HG02870 (cell line): ENCODE data around the gene CEP295NL.
"Not testable (repeated sequence)": the region's sequence is repeated elsewhere in the genome, so short reads cannot be mapped to it uniquely, and the experiment has no call there.

Experiments used
- ATAC-seq: cut with Tn5 transposase; IDR thresholded peaks from one replicate; pipeline ENCODE4 v1.9.1; 2021; ENCODE audit warnings: mild to moderate bottlenecking, moderate library complexity; ENCODE audit not compliant: unreplicated experiment

The CEP295NL gene

DNA sequence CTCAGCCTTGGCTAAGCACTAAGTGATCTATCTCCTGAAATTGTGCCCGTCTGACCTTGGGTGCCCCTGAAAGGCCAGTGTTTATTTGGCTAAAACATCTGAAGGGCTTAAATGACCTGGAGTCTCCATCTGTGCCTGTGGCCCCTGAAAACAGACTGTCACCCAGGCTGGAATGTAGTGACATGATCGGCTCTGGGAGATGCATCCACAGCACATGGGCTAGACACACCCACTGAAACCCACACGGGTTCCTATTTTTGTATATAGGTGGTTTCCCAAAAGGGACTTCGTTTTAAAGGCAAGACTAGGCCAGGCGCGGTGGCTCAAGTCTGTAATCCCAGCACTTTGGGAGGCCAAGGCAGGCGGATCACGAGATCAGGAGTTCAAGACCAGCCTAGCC lies 13.5 kb downstream of the CEP295NL start:
- no peak for ATAC-seq

DNA sequence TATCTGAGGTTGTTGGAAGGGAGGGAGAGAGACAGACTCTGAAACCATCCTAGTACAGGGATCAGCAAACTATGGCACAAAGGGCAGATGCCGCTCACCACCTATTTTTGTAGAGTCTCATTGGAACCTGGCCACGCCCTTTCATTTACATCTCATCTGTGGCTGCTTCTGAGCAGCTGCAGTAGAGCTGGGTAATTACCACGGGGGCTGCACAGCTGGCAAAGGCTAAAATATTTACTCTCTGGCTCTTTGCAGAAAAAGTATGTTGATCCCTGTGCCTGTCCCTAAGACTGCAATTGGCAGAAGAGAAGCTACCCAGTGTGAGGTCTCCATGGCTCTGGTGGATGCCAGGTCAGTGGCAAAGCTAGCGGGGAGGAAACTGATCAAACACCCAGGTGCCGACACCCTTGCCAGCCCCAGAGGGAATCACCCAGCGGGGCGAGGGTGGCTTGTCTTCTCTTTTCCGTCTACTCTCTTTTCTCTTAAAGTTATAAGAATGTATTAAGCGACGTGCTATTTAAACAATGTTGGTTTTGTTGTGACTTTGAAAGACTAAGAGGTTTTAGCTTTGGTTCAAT lies 14.0 kb downstream of the CEP295NL start:
- ATAC-seq, result no peak

DNA sequence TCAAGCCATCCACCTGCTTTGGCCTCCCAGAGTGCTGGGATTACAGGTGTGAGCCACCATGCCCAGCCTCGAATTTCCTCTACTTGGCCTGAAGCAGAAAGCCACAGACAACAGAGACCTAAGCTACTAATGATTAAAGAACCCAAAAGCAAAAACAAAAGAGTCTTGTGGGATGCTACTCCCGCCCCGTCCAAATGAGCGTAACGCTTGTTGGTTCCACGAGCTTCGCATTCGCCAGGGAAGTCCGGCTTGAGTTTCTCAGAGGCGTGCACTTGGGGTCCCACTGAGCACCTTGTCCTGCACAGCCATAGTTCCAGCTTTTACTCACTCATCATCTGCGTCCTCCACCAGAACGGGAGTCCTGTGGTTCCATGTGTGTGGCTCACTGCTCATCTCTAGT lies 16.0 kb downstream of the CEP295NL start:
- ATAC-seq, result no peak

DNA sequence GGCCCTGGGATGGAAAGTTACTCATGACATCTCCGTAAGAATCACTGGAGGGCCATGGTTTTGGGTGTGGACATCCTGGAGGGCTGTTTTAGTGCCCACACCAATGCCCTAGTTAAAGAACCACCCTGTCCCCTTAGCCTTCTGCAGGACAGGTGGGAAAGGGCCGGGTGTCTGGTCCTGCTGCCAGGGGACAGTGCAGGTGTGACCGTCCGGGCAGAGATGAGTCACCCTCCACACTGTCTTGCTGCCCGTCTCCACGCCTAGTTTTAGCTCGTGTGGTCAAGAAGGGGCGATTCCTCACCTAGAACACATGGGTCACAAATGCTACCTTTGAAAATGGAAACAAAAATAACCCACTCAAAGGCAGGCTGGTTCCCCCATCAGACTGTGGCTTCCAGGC lies 17.0 kb downstream of the CEP295NL start:
- ATAC-seq, result no peak

DNA sequence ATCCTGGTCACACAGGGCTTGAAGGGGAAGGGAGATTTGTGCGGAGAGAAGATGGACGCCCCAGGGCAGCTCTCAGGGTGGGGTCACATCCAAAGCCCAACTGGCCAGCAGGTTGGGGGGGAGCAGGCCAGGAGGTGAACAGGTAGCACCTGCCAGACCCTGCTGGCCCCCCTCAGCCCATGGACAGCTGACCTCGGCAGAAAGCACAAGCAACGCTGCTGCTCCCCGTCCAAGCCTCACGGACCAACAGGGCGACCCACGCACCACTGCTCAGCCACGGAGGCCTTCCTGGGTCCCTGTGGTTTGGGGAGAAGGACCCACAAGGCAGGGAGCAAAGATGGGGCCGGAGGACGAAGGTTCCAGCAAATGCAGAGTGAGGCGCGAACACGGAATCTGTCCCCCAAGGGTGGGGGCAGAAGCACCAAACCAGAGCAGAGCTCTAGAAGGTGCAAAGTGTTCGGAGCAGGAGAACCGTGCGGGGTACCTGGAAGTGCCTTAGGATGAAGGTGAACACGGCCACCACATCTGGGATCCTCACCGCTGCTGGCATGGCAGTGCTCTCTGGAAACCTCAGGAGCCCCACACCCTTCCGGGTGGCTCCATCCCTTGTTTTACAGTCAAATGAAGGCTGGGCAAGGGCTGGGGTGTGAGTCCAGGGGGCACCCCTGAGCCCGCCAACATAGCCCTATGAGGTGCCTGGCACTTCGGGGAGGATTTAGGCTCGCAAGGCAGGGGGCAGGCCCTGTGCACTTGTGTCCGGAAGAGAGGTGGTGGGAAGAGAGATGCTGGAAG lies 17.9 kb downstream of the CEP295NL start:
- no peak for ATAC-seq

DNA sequence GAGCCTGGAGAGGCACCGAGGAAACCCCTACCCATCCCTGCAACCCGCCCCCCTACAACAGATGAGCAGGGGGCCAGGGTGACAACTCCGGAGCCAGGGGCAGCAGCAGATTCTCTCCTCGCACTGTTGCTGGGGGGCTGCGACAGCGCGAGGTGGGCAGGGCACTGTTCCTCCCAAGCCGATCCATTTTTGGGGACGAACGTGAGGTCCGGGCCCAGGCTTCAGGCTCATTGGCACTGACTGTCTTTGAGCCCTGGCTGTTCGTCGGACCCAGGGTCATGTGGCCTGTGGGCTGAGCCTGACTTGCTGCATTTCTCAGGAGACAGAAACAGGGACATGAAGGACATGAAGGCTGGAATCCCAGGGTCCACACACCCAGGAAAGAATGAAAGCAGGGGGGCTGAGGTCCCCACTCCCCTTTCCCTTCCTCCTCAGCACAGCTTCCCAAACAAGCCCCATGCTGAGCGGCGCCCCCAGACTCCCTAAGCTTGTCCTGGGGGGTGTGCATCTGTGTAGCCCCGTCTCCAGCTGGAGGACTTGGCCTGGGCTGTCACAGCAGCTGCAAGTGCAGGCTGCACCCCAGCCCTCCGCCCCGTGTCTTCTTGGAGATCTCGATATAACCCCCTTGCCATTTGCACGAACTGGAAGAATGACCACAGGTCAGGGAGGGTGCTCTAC lies 18.7 kb downstream of the CEP295NL start:
- no peak for ATAC-seq

DNA sequence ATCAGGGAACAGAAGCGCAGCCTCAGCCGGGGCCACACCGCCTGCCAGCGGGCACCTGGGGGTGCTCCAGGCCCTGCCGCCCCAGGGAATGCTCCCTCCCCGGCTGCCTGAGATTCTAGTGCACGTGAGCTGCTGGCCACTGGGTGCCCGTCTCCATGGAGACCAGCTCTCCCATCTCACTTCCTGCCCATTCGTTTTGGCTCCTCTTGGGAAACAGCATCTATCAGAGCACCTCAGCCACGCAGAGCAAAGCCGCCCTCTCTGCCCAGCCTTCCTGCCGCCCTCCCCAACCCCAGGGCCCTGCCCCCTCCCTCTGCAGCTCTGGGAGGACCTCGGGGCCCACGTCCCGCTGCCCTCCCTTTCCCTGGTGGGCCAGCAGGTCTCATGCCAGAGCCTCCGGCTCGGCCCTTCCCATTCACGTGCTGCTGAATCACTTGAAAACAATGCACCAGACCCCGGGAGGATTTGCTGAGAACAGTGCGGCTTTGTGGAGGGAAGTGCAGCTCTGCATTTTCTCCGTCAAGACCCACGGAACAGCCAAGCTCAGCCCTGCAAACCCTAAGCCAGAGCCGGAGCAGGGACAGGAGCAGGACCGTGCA lies 19.4 kb downstream of the CEP295NL start:
- ATAC-seq, result no peak

DNA sequence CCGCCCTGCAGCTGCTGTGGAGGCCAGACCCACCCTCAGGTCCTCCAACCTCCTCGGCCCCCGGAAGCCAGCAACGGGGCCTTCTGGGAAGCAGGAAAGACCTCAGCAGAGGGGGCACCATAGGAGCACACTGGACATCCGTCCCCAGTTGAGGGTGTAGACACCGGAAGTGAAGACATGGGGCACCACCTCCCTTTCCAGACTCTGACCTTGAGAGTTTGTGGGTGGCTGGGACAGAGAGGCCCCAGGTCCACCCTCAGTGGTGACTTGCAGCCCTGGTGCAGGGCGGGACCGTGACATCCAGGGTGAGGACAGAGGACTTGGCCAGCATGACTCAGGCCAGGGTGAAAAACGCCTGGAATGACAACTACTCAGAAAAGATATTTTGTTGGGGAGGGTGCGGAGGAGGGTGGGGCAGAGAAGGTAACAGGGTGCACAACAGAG lies 19.9 kb downstream of the CEP295NL start:
- no peak for ATAC-seq

DNA sequence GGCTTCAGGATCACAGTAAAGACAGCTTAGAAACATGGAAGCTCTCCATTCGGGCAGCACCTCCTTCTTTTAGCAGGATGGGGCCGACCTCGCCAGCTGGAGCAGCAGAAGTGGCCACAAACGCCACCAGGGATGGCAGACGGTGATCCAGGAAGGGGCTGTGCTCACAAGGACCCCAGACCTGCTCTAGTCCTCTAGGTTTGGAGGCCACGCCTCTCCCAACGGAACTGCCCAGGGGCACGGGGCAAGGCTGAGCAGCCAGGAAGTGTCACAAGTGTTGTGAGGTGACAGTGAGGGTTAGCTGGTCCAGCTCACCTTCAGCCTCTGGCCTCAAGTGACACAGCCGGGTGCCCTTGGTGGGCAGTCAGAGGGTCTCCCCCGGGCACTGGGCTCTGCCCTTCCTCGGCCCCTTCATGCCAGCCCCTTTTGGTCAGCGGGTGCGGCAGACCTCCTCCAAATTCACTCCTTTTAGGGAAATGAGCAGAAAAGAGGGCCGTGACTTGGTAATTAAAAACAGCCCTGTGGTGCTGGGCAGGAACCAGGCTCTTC lies 20.4 kb downstream of the CEP295NL start:
- no peak for ATAC-seq

DNA sequence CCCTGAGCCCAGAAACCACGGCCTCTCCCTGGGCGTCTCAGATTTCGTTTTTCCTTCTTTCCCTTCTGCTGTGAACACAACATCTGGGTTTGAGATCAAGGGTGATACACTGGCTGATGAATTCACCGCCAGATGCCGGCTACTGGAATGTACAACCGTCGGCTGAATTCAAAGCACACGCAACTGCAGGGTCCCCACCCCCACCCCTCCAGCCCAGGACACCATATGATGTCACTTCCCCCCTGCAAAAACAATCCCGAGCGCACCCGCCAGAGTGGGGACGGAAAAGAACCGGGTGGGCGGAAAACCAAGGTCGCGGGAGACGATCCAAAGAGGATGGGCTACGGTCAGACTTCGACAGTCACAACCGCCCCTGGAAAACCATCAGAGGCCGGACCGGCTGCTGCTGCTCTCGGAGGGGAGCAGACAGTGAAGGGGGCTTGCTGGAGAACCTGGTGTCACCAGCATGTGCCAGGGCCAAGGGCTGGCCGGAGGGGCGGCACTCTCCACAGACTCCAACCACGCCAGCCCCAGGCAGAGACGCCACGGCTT lies 23.3 kb downstream of the CEP295NL start:
- ATAC-seq, result no peak

DNA sequence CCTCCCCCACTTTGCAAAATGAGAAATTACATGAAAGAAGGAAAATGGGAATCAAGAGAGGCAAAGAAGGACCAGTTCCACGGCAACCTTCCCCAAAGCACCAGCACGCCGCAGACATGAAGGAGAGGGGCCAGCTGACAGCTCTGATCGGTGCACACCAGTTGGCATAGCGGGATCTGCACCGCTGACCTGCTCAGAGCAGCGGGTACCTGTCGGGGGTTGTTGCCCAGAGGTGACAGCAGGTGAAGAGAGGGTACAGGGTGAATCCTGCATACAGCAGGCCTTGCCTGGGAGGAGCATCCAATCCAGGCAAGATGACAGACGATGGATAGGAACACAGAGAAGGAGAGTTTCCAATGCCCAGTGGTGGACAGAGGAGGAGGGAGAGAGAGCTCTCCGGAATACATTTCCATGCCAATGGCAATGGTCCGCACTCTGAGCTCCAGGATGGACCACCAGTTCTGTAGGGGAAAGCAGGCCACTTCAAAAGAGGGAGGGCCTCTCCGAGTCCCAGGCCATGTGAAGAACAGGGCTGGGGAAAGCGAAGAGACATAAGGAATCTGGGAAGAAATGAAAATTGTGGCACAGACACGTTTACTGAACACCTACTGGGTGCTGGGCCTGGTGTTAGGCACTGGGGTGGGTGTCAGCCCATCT lies 24.0 kb downstream of the CEP295NL start:
- no peak for ATAC-seq

DNA sequence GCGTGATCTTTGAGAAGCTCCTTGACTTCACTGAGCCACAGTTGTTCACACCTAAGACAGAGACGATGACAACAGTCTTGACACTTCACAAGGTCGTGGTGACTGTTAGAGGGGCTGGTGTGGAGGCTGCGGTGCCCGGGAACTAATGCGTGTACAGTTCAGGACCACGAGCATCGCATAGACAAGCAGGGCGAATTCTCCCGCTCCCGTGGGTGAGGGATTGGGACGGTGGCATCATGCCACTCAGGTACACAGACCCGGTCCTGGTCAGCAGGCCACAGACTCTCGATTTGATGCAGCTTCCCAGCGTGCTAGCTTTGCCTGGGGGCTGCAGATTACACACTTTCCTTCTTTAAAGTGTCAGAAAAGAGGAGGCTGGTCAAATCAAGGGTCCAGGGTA lies 24.7 kb downstream of the CEP295NL start:
- ATAC-seq, result no peak

DNA sequence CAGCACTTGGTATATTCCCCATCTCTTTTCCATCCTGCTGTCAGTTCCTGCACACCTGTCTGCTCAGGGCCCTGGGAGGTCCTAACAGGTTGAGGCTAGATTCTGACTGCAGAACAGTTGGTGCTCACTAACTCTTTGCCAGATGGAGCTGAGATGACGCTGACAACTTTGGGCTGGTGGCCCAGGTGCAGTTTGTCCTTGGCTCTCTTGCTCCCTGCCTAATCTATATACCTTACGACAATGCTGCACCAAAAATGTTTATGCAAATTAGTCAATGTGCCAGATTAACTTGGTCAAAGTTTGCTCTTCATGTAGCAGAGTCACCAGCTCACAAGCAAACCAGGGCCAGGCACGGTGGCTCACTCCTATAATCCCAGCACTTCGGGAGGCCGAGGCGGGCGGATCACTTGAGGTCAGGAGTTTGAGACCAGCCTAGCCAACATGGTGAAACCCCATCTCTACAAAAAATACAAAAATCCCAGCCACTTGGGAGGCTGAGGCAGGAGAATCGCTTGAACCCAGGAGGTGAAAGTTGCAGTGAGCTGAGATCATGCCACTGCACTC lies 26.0 kb downstream of the CEP295NL start:
- not testable (repeated sequence) for ATAC-seq

DNA sequence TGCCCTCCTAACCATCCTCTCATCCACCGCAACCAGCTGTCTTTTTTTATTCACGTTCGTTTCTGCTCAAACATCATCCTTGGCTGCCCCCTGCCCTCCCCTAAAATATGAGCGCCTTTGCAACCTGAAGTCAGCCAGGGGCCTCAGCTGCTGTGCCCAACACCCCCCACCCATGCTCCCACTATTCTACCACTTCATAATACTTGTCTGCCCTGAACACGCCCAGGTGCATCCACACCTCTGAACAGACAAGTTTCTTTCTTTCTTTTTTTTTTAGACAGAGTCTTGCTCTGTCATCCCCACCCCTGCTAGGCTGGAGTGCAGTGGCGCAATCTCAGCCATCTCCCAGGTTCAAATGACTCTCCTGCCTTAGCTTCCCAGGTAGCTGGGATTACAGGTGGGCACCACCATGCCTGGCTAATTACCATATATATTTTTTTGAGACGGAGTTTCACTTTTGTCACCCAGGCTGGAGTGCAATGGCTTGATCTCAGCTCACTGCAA lies 26.9 kb downstream of the CEP295NL start:
- ATAC-seq, result no peak

DNA sequence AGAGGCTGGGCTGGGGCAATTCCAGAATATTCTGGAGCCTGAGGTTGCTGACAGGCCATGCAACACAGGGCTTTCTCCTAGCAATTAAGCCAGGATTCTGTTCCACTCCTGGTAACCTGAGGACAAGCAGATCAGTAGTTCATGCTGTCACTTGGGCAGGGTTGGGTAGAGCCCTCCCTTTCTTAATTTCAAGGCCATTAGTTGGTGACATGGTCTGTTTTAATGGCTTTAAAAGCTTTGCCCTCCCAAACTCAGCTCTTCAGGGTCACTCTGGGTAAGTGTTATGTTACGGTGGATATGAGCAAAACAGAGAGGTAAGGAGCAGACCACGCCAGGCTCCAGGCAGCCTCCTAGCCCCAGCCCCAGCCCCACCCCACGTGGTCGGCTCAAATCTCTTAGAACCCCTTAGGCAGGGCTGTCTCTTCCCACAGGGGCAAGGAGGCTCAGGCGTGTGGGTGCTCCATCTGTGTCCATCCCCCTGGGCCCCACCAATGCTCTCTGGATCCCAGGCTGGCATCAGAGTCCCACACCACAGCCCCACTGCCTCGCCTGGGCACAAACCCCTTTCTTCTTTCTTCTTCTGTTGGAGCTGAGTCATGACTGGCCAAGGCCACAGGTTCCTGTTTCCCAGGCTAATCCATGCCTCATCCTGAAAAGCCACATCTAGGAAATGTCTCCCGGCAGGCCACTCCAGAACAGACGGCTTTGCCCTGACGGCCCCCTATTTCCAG lies 27.5 kb downstream of the CEP295NL start:
- no peak for ATAC-seq

DNA sequence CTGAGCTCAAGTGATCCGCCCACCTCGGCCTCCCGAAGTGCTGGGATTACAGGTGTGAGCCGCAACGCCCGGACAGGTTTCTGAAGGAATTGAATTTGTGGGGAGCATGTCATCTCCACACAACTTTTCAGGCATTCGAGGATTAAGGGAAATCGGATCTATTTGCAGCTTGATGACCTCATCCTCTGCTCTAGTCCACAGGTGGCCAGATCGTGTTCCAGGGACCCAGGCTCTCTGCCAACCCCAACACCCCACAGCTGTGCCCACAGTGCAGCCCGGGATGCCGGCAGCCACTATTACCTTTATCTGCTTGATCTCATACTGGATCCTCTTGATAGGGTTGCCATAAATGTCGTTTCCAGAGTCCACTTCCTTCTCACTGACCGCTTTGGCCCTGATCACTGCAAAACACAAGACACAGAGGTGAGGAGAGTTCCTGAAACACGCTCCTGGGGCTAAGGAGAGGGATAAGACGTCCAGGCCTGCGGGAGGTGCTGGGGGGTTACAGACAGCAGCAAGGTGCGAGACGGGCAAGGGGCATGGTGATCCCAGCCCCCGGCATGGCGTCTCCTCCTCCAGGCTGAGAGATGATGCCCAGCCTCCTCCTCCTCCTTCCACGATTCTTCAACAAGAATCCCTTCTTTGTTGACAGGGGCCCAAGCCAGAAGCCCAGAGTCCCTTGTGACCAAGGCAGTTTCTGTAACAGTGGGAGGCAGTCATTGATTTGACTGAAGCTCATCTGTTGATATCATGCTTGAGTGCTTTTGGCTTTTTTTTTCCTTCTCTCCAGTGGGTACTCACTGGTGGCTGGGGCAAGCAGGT lies 29.3 kb downstream of the CEP295NL start:
- ATAC-seq, result no peak

DNA sequence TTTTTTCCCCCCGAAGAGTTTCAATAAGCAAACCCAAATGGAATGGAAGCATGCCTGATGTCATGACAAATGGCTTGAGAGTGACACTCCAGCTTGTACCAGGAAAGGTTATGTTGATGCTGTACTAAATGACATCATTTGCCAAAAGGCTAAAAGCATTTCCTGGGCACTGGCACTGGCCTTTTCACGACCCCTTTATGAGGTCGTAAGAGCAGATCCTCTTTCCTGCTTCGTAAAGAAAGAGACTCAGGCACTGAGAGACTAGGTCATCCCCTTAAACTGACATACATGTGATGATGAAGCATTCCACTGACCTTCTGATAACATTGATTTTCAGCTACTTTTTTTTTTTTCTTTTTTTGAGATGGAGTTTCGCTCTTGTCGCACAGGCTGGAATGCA lies 30.5 kb downstream of the CEP295NL start:
- no peak for ATAC-seq

DNA sequence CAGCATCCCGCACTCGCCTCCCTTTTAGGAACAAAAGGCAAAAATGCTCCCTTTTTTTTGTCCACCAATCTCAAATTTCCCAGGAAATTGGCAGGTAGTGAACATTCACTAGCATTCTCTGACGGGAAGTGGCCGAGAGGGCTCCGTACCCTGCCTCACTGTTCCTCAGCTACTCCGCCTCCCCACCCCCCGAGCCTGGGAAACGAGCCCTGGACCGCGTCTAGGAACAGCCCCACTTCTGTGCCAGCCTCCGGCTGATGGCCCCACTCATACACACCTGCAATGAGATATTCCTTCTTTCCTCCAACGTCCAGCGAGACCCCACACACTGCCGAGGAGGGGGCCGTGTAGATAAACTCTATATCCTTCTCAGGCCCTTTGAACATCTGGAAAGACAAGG lies 32.4 kb downstream of the CEP295NL start:
- ATAC-seq, result no peak

DNA sequence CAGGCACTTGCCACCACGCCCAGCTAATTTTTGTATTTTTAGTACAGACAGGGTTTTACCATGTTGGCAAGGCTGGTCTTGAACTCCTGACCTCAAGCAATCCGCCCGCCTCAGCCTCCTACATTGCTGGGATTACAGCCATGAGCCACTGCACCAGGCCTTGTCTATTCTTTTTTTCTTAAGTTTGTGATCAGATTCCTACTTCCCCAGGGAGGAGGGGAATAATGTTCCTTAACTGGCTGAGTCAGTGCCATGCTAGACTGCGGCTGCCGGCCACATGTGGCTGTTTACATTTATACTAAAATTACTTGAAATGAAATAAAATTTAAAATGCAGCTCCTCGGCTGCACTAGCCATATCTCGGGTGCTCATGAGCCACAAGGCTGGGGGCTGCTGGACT lies 34.6 kb downstream of the CEP295NL start:
- ATAC-seq, result no peak
